ENCODE results near the gene AGBL4. TPM values are rescaled to one million over a fixed set of nuclear protein-coding genes. Genes with fewer than 3 reads are reported as not detected.

AGBL4 gene
- total and polyA plus RNA-seq, 9 of the 15 experiments (the other 6 are each of a cell fraction or from before 2014, with no cell fraction given) = 0.11 TPM; not detected in 7

- TF ChIP-seq, protein P1, sequence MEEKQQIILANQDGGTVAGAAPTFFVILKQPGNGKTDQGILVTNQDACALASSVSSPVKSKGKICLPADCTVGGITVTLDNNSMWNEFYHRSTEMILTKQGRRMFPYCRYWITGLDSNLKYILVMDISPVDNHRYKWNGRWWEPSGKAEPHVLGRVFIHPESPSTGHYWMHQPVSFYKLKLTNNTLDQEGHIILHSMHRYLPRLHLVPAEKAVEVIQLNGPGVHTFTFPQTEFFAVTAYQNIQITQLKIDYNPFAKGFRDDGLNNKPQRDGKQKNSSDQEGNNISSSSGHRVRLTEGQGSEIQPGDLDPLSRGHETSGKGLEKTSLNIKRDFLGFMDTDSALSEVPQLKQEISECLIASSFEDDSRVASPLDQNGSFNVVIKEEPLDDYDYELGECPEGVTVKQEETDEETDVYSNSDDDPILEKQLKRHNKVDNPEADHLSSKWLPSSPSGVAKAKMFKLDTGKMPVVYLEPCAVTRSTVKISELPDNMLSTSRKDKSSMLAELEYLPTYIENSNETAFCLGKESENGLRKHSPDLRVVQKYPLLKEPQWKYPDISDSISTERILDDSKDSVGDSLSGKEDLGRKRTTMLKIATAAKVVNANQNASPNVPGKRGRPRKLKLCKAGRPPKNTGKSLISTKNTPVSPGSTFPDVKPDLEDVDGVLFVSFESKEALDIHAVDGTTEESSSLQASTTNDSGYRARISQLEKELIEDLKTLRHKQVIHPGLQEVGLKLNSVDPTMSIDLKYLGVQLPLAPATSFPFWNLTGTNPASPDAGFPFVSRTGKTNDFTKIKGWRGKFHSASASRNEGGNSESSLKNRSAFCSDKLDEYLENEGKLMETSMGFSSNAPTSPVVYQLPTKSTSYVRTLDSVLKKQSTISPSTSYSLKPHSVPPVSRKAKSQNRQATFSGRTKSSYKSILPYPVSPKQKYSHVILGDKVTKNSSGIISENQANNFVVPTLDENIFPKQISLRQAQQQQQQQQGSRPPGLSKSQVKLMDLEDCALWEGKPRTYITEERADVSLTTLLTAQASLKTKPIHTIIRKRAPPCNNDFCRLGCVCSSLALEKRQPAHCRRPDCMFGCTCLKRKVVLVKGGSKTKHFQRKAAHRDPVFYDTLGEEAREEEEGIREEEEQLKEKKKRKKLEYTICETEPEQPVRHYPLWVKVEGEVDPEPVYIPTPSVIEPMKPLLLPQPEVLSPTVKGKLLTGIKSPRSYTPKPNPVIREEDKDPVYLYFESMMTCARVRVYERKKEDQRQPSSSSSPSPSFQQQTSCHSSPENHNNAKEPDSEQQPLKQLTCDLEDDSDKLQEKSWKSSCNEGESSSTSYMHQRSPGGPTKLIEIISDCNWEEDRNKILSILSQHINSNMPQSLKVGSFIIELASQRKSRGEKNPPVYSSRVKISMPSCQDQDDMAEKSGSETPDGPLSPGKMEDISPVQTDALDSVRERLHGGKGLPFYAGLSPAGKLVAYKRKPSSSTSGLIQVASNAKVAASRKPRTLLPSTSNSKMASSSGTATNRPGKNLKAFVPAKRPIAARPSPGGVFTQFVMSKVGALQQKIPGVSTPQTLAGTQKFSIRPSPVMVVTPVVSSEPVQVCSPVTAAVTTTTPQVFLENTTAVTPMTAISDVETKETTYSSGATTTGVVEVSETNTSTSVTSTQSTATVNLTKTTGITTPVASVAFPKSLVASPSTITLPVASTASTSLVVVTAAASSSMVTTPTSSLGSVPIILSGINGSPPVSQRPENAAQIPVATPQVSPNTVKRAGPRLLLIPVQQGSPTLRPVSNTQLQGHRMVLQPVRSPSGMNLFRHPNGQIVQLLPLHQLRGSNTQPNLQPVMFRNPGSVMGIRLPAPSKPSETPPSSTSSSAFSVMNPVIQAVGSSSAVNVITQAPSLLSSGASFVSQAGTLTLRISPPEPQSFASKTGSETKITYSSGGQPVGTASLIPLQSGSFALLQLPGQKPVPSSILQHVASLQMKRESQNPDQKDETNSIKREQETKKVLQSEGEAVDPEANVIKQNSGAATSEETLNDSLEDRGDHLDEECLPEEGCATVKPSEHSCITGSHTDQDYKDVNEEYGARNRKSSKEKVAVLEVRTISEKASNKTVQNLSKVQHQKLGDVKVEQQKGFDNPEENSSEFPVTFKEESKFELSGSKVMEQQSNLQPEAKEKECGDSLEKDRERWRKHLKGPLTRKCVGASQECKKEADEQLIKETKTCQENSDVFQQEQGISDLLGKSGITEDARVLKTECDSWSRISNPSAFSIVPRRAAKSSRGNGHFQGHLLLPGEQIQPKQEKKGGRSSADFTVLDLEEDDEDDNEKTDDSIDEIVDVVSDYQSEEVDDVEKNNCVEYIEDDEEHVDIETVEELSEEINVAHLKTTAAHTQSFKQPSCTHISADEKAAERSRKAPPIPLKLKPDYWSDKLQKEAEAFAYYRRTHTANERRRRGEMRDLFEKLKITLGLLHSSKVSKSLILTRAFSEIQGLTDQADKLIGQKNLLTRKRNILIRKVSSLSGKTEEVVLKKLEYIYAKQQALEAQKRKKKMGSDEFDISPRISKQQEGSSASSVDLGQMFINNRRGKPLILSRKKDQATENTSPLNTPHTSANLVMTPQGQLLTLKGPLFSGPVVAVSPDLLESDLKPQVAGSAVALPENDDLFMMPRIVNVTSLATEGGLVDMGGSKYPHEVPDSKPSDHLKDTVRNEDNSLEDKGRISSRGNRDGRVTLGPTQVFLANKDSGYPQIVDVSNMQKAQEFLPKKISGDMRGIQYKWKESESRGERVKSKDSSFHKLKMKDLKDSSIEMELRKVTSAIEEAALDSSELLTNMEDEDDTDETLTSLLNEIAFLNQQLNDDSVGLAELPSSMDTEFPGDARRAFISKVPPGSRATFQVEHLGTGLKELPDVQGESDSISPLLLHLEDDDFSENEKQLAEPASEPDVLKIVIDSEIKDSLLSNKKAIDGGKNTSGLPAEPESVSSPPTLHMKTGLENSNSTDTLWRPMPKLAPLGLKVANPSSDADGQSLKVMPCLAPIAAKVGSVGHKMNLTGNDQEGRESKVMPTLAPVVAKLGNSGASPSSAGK (IDR thresholded peaks at IDR 0.05) = no peak
These were observed 1229.9 kb downstream of the AGBL4 start (continued) for GRCh38 chr1:48793863-48794262.
